HEK293 (cell line): Measurements from ENCODE around the gene CLEC2D.

Source experiments
- GFI1B ChIP-seq: fragments of 450-650 bp; formaldehyde crosslinking; IDR thresholded peaks from 2 replicates; pipeline ENCODE4 v1.5.1; 2016; ENCODE audit warnings: missing biosample characterization, missing genetic modification characterization
- HOXD13 ChIP-seq: sonication (generic); formaldehyde crosslinking; IDR thresholded peaks from 2 replicates; pipeline ENCODE4 v1.8.0; 2022; ENCODE audit warnings: missing genetic modification reagents, borderline replicate concordance
- PRDM4 ChIP-seq: fragments of 450-650 bp; formaldehyde crosslinking; IDR thresholded peaks from 2 replicates; pipeline ENCODE4 v1.5.1; 2017; ENCODE audit warnings: missing biosample characterization, missing genetic modification characterization
- SCRT2 ChIP-seq: fragments of 450-650 bp; formaldehyde crosslinking; IDR thresholded peaks from 2 replicates; pipeline ENCODE4 v1.5.1; 2016; ENCODE audit warnings: missing biosample characterization, missing genetic modification characterization
- ZBTB1 ChIP-seq: fragments of 450-650 bp; formaldehyde crosslinking; IDR thresholded peaks from 2 replicates; pipeline ENCODE4 v1.5.1; 2016; ENCODE audit warnings: missing biosample characterization, missing genetic modification characterization
- ZBTB48 ChIP-seq: fragments of 450-650 bp; formaldehyde crosslinking; IDR thresholded peaks from 2 replicates; pipeline ENCODE4 v1.5.1; 2016; ENCODE audit warnings: missing biosample characterization, missing genetic modification characterization
- ZBTB8A ChIP-seq: fragments of 450-650 bp; formaldehyde crosslinking; IDR thresholded peaks from 2 replicates; pipeline ENCODE4 v1.5.1; 2016; ENCODE audit warnings: missing biosample characterization, missing genetic modification characterization
- ZFP41 ChIP-seq: fragments of 450-650 bp; formaldehyde crosslinking; IDR thresholded peaks from 2 replicates; pipeline ENCODE4 v1.5.1; 2016; ENCODE audit warnings: missing biosample characterization, missing genetic modification characterization, borderline replicate concordance
- ZNF132 ChIP-seq: fragments of 450-650 bp; formaldehyde crosslinking; IDR thresholded peaks from 2 replicates; pipeline ENCODE4 v1.5.1; 2017; ENCODE audit warnings: missing biosample characterization, missing genetic modification characterization, borderline replicate concordance
- ZNF146 ChIP-seq: fragments of 450-650 bp; formaldehyde crosslinking; IDR thresholded peaks from 2 replicates; pipeline ENCODE4 v1.5.1; 2016; ENCODE audit warnings: missing biosample characterization, missing genetic modification characterization
- ZNF175 ChIP-seq: fragments of 450-650 bp; formaldehyde crosslinking; IDR thresholded peaks from 2 replicates; pipeline ENCODE4 v1.5.1; 2016; ENCODE audit warnings: missing biosample characterization, missing genetic modification characterization
- ZNF239 ChIP-seq: fragments of 450-650 bp; formaldehyde crosslinking; IDR thresholded peaks from 2 replicates; pipeline ENCODE4 v1.5.1; 2016; ENCODE audit warnings: missing biosample characterization, missing genetic modification characterization
- ZNF26 ChIP-seq: fragments of 450-650 bp; formaldehyde crosslinking; IDR thresholded peaks from 2 replicates; pipeline ENCODE4 v1.5.1; 2016; ENCODE audit warnings: missing biosample characterization, missing genetic modification characterization
- ZNF354C ChIP-seq: fragments of 450-650 bp; formaldehyde crosslinking; IDR thresholded peaks from 2 replicates; pipeline ENCODE4 v1.5.1; 2016; ENCODE audit warnings: missing biosample characterization, missing genetic modification characterization, low read depth, borderline replicate concordance
- ZNF473 ChIP-seq: fragments of 450-650 bp; formaldehyde crosslinking; IDR thresholded peaks from 2 replicates; pipeline ENCODE4 v1.5.1; 2017; ENCODE audit warnings: missing biosample characterization, missing genetic modification characterization
- ZNF488 ChIP-seq: fragments of 450-650 bp; formaldehyde crosslinking; IDR thresholded peaks from 2 replicates; pipeline ENCODE4 v1.5.1; 2016; ENCODE audit warnings: missing biosample characterization, missing genetic modification characterization
- ZNF560 ChIP-seq: fragments of 450-650 bp; formaldehyde crosslinking; IDR thresholded peaks from 2 replicates; pipeline ENCODE4 v1.5.1; 2017; ENCODE audit warnings: missing biosample characterization, missing genetic modification characterization, borderline replicate concordance
- ZNF580 ChIP-seq: fragments of 450-650 bp; formaldehyde crosslinking; IDR thresholded peaks from 2 replicates; pipeline ENCODE4 v1.5.1; 2016; ENCODE audit warnings: missing biosample characterization, missing genetic modification characterization
- ZNF692 ChIP-seq: fragments of 450-650 bp; formaldehyde crosslinking; IDR thresholded peaks from 2 replicates; pipeline ENCODE4 v1.5.1; 2016; ENCODE audit warnings: missing biosample characterization, missing genetic modification characterization
- ZNF707 ChIP-seq: fragments of 450-650 bp; formaldehyde crosslinking; IDR thresholded peaks from 2 replicates; pipeline ENCODE4 v1.5.1; 2016; ENCODE audit warnings: missing biosample characterization, missing genetic modification characterization
- ZNF776 ChIP-seq: fragments of 450-650 bp; formaldehyde crosslinking; IDR thresholded peaks from 2 replicates; pipeline ENCODE4 v1.5.0; 2017; ENCODE audit warnings: missing biosample characterization, missing genetic modification characterization, borderline replicate concordance
- ZNF785 ChIP-seq: fragments of 450-650 bp; formaldehyde crosslinking; IDR thresholded peaks from 2 replicates; pipeline ENCODE4 v1.5.1; 2016; ENCODE audit warnings: missing biosample characterization, missing genetic modification characterization
- ZXDB ChIP-seq: fragments of 450-650 bp; formaldehyde crosslinking; IDR thresholded peaks from 2 replicates; pipeline ENCODE4 v1.5.1; 2016; ENCODE audit warnings: missing biosample characterization, missing genetic modification characterization
- TF ChIP-seq, protein P1 (sequence below): fragments of 450-650 bp; formaldehyde crosslinking; IDR thresholded peaks from 2 replicates; pipeline ENCODE4 v1.5.1; 2016; ENCODE audit warnings: missing biosample characterization, missing genetic modification characterization, low read depth
- TF ChIP-seq, protein P2 (sequence below): fragments of 450-650 bp; formaldehyde crosslinking; IDR thresholded peaks from 2 replicates; pipeline ENCODE4 v1.5.0; 2017; ENCODE audit warnings: missing biosample characterization, missing genetic modification characterization, borderline replicate concordance
- TF ChIP-seq, protein P3 (sequence below): fragments of 450-650 bp; formaldehyde crosslinking; IDR thresholded peaks from 2 replicates; pipeline ENCODE4 v1.5.1; 2016; ENCODE audit warnings: missing biosample characterization, missing genetic modification characterization

Gene CLEC2D

GRCh38 chr12:9647825-9648700, 21.4 kb upstream of the CLEC2D start (continued):
- peak; percentile 83 for TF ChIP-seq SCRT2 (tag by site-specific recombination)
- TF ChIP-seq ZFP41 (tag by site-specific recombination): no peak
- TF ChIP-seq ZXDB (tag by site-specific recombination): peak; percentile 63
- no peak for TF ChIP-seq ZNF488 (tag by site-specific recombination)
- TF ChIP-seq ZNF707 (tag by site-specific recombination): no peak
- TF ChIP-seq ZBTB1 (tag by site-specific recombination): no peak
- TF ChIP-seq HOXD13 (CRISPR knock-in tag): no peak
- TF ChIP-seq ZNF692 (tag by site-specific recombination): peak; percentile 94
- TF ChIP-seq GFI1B (tag by site-specific recombination): no peak
- peak; percentile 99 for TF ChIP-seq ZBTB8A
- TF ChIP-seq ZNF132: no peak
- TF ChIP-seq, protein P1, sequence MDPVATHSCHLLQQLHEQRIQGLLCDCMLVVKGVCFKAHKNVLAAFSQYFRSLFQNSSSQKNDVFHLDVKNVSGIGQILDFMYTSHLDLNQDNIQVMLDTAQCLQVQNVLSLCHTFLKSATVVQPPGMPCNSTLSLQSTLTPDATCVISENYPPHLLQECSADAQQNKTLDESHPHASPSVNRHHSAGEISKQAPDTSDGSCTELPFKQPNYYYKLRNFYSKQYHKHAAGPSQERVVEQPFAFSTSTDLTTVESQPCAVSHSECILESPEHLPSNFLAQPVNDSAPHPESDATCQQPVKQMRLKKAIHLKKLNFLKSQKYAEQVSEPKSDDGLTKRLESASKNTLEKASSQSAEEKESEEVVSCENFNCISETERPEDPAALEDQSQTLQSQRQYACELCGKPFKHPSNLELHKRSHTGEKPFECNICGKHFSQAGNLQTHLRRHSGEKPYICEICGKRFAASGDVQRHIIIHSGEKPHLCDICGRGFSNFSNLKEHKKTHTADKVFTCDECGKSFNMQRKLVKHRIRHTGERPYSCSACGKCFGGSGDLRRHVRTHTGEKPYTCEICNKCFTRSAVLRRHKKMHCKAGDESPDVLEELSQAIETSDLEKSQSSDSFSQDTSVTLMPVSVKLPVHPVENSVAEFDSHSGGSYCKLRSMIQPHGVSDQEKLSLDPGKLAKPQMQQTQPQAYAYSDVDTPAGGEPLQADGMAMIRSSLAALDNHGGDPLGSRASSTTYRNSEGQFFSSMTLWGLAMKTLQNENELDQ (tag by site-specific recombination): no peak
- TF ChIP-seq ZNF239 (tag by site-specific recombination): no peak
- no peak for TF ChIP-seq ZBTB48 (tag by site-specific recombination)
- TF ChIP-seq, protein P2, sequence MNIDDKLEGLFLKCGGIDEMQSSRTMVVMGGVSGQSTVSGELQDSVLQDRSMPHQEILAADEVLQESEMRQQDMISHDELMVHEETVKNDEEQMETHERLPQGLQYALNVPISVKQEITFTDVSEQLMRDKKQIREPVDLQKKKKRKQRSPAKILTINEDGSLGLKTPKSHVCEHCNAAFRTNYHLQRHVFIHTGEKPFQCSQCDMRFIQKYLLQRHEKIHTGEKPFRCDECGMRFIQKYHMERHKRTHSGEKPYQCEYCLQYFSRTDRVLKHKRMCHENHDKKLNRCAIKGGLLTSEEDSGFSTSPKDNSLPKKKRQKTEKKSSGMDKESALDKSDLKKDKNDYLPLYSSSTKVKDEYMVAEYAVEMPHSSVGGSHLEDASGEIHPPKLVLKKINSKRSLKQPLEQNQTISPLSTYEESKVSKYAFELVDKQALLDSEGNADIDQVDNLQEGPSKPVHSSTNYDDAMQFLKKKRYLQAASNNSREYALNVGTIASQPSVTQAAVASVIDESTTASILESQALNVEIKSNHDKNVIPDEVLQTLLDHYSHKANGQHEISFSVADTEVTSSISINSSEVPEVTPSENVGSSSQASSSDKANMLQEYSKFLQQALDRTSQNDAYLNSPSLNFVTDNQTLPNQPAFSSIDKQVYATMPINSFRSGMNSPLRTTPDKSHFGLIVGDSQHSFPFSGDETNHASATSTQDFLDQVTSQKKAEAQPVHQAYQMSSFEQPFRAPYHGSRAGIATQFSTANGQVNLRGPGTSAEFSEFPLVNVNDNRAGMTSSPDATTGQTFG: no peak
- TF ChIP-seq ZNF26 (tag by site-specific recombination): no peak
- no peak for TF ChIP-seq ZNF560 (tag by site-specific recombination)
- TF ChIP-seq ZNF175 (tag by site-specific recombination): no peak
- no peak for TF ChIP-seq PRDM4 (tag by site-specific recombination)
- TF ChIP-seq ZNF146 (tag by site-specific recombination): no peak
- TF ChIP-seq, protein P3, sequence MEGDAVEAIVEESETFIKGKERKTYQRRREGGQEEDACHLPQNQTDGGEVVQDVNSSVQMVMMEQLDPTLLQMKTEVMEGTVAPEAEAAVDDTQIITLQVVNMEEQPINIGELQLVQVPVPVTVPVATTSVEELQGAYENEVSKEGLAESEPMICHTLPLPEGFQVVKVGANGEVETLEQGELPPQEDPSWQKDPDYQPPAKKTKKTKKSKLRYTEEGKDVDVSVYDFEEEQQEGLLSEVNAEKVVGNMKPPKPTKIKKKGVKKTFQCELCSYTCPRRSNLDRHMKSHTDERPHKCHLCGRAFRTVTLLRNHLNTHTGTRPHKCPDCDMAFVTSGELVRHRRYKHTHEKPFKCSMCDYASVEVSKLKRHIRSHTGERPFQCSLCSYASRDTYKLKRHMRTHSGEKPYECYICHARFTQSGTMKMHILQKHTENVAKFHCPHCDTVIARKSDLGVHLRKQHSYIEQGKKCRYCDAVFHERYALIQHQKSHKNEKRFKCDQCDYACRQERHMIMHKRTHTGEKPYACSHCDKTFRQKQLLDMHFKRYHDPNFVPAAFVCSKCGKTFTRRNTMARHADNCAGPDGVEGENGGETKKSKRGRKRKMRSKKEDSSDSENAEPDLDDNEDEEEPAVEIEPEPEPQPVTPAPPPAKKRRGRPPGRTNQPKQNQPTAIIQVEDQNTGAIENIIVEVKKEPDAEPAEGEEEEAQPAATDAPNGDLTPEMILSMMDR (tag by site-specific recombination): no peak
- no peak for TF ChIP-seq ZNF354C (tag by site-specific recombination)
- no peak for TF ChIP-seq ZNF785 (tag by site-specific recombination)
- no peak for TF ChIP-seq ZNF776 (tag by site-specific recombination)
- TF ChIP-seq ZNF473 (tag by site-specific recombination): no peak
- 0 out of 2 replicates have a peak, but pooled peaks have one; percentile 7 for TF ChIP-seq ZNF580 (tag by site-specific recombination)
